HEK293T (cell line): ENCODE data around the gene KLK2.

Source experiments
- ARNT ChIP-seq: fragments of 450-650 bp; IDR thresholded peaks from 2 replicates; pipeline ENCODE4 v1.6.1; 2017; ENCODE audit warnings: mild to moderate bottlenecking
- CTBP1 ChIP-seq: fragments of 450-650 bp; IDR thresholded peaks from 2 replicates; pipeline ENCODE4 v1.6.1; 2016; ENCODE audit warnings: borderline replicate concordance
- ELF4 ChIP-seq: fragments of 450-650 bp; IDR thresholded peaks from 2 replicates; pipeline ENCODE4 v1.6.1; 2017; ENCODE audit warnings: antibody characterized with exemption
- FOXK2 ChIP-seq: fragments of 450-650 bp; IDR thresholded peaks from 2 replicates; pipeline ENCODE4 v1.6.1; 2016; ENCODE audit warnings: mild to moderate bottlenecking
- FOXM1 ChIP-seq: fragments of 450-650 bp; IDR thresholded peaks from 2 replicates; pipeline ENCODE4 v1.6.1; 2017; ENCODE audit warnings: mild to moderate bottlenecking, borderline replicate concordance
- LEF1 ChIP-seq: fragments of 450-650 bp; IDR thresholded peaks from 2 replicates; pipeline ENCODE4 v1.6.1; 2017; ENCODE audit warnings: mild to moderate bottlenecking, borderline replicate concordance
- NFRKB ChIP-seq: fragments of 450-650 bp; IDR thresholded peaks from 2 replicates; pipeline ENCODE4 v1.6.1; 2016; ENCODE audit warnings: mild to moderate bottlenecking, moderate library complexity
- PKNOX1 ChIP-seq: fragments of 450-650 bp; IDR thresholded peaks from 2 replicates; pipeline ENCODE4 v1.6.1; 2016
- SP1 ChIP-seq: fragments of 450-650 bp; IDR thresholded peaks from 2 replicates; pipeline ENCODE4 v1.6.1; 2017
- TARDBP ChIP-seq: fragments of 450-650 bp; IDR thresholded peaks from 2 replicates; pipeline ENCODE4 v1.6.1; 2016
- ZNF384 ChIP-seq: fragments of 450-650 bp; IDR thresholded peaks from 2 replicates; pipeline ENCODE4 v1.6.1; 2016

GRCh38 chr19:50850738-50851137 is 22.5 kb upstream of the KLK2 start:
- TF ChIP-seq CTBP1 (no peak), ELF4 (no peak), TARDBP (no peak), FOXM1 (no peak), SP1 (no peak), ZNF384 (no peak), ARNT (no peak), FOXK2 (no peak), NFRKB (no peak), PKNOX1 (no peak), LEF1 (no peak)
